Measurements from ENCODE around the gene TAMALIN.
A peak's percentile ranks its signal among the peaks of the same experiment; 100 is the strongest.

Gene TAMALIN

DNA sequence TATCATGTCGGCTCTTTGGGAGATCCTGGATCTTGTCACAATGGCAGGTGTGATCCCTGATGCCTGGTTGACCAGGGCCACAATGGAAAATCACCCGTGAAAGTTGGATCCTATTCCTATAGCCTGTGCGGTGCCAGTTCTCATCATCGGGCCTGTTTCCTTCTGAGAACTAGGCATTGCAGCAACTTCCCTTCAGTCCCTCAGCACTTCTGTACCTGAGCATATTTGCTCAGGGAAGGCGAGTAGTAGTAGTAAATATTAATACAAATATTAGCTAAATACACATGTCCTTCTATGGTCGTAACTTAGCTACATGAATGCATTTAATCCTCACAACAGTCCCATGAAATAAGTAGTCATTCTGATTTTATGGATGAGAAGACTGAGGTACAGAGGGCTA, 22.1 kb upstream of the TAMALIN start:
- no peak for DNase-seq (ENCODE audit: low spot score)

DNA sequence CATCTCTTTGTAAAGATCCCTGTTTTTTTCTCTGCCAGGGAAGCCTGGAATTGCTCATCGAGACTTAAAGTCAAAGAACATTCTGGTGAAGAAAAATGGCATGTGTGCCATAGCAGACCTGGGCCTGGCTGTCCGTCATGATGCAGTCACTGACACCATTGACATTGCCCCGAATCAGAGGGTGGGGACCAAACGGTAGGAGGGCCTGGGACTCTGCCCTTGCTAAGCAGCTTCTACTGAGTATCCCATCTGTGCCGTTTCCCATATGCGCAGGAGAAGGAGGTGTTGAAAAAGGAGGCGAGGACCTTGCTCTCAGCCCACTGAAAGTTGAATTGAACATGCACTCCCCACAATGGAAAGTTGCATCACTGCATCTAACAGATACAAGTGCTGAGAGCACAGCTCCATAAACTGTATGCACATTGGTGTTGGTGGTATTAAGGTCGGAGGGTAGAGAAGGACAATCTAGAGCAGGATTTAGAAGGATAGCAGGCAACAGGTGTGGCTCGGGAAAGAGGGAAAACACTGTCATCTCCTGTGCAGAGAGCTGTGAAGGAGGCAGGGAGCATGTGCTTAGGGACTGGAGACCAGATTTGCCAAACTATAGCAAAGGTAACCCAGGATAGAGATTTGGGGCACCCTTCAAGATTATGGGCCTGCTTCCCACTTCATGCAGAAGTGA, 21.5 kb upstream of the TAMALIN start:
- no peak for DNase-seq (ENCODE audit: low spot score)

DNA sequence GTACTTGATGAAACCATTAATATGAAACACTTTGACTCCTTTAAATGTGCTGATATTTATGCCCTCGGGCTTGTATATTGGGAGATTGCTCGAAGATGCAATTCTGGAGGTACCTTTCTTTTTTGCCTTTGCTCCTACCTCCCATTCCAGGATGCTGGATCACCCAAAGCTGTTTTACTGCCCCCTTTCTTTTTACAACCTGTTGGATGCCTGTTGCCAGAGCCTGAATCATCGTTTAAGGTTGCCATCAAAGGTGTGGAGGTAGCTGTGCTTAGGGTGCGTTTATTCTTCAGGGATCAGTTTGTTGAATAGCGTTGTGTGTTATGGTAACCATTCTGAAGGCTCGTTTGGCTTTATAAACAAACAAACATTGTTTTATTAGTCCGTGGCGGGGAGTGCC, 19.9 kb upstream of the TAMALIN start:
- DNase-seq (ENCODE audit: low spot score): no peak

DNA sequence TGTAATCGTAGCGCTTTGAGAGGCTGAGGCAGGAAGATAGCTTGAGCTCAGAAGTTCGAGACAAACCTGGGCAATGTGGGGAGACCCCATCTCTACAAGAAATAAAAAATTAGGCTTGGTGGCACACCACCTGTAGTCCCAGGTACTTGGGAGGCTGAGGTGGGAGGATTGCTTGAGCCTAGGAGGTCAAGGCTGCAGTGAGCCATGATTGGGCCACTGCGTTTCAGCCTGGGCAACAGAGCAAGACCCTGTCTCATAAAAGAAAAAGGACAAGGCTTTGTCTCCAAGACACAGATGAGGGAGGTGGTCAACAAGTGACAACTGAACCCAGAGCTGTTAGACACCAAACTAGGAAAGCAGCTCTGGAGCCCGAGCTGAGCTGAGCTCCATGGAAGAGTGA, 14.5 kb upstream of the TAMALIN start:
- DNase-seq (ENCODE audit: low spot score): no peak

DNA sequence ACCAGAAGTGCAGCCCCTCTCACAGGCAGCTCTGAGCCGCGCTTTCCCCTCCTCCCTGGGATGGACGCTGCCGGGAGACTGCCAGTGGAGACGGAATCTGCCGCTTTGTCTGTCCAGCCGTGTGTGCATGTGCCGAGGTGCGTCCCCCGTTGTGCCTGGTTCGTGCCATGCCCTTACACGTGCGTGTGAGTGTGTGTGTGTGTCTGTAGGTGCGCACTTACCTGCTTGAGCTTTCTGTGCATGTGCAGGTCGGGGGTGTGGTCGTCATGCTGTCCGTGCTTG, 12.3 kb upstream of the TAMALIN start:
- no peak for DNase-seq (ENCODE audit: low spot score)

DNA sequence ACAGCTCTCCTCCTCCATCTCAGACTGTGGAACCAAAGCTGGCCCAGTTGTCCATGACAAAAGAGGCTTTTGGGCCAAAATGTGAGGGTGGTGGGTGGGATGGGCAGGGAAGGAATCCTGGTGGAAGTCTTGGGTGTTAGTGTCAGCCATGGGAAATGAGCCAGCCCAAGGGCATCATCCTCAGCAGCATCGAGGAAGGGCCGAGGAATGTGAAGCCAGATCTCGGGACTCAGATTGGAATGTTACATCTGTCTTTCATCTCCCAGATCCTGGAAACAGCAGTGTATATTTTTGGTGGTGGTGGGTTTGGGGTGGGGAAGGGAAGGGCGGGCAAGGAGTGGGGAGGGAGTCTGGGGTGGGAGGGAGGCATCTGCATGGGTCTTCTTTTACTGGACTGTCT, 11.8 kb upstream of the TAMALIN start:
- peak; percentile 88 for DNase-seq (ENCODE audit: low spot score)

DNA sequence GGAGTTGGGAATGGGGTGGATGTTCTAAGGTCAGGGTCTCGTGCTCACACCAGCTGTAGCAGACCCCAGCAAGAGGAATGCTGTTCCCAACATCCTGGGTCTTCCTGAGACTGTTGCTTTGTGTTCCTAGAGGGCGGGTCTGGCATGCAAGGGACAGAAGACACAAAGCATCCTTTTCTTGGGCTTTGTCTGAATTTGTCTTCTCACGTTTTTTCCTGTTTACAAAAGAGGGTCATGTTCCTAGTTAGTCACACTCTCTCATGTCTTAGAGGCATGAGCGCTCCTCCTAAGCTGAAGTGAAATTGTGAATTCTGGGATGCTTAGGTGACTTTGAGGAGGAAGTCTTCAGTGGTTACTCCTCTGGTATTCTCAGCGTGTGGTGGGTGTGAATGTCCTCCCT, 9.6 kb upstream of the TAMALIN start:
- no peak for DNase-seq (ENCODE audit: low spot score)

DNA sequence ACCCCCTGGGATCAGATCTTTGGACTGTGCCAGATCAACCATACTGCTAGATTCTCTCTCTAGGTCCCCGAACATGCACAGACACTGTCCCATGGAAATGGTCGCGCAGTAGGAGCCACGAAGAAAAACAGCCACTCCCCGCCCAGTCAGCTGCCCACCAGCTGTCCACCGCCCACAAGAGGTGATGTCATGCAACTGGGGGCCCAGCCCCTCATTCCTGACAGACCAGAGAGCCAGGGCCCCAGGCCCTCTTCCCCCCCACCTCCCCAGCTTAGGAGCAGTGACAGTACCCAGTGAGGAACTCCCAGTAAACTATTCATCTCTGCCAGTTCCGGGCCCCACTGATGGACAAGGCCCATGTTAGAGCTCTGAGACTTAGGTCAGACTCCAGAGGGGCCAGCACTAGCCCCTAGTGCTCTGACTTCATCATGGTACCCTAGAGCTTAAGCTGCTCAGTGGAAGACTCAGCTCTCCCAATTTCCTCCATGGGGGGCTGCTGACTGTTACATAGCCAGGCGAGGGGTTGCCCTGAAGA, 3.7 kb upstream of the TAMALIN start:
- DNase-seq (ENCODE audit: low spot score): no peak

DNA sequence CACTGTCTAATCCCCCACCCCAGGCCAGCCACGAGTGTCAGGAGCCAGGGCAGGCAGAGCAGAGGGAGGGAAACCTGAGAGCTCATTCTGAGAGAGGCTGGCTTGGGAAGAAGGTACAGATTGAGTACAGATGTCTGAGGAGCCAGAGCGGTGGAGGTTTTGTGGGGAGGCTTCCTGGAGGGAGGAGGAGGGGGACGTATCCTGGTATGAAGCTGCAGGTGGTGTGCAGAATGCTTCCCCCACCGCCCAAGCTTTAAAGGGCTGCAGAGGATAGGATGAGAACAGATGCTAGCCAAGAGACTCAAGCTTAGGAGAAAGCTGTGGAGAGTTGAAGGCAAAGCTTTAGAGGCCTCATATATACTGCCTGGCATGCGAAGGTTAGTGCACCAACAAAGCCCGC, 3.2 kb upstream of the TAMALIN start:
- no peak for DNase-seq (ENCODE audit: low spot score)

DNA sequence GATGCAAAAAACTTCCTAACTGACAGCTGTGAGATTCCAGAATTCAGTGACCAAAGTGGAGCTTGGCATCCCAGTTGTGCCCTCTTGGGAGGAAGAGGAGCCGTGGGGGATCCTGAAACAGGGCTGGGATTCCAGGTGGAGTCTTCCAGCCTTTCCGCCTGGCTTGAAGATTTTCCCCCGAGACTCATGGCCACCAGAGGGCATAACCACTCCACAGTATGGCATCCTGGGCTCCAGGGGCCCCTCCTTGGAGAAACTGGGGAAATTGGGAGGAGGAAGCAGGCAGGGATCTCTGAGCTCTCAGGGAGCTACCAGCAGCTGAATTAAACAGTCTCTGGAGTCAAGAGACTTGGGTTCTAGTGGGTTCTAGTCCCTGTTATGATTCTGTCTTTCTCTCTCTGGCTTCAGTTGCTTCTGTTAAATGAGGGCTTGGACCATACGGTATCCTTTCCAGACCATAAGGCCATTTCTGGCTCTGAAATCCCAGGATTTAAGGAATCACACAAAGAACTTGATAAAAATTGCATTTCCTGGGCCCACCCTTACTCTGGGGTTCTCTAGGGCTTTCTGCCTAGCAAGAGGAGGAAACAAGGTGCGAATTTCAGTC, 2.6 kb upstream of the TAMALIN start:
- DNase-seq (ENCODE audit: low spot score): peak; percentile 85

DNA sequence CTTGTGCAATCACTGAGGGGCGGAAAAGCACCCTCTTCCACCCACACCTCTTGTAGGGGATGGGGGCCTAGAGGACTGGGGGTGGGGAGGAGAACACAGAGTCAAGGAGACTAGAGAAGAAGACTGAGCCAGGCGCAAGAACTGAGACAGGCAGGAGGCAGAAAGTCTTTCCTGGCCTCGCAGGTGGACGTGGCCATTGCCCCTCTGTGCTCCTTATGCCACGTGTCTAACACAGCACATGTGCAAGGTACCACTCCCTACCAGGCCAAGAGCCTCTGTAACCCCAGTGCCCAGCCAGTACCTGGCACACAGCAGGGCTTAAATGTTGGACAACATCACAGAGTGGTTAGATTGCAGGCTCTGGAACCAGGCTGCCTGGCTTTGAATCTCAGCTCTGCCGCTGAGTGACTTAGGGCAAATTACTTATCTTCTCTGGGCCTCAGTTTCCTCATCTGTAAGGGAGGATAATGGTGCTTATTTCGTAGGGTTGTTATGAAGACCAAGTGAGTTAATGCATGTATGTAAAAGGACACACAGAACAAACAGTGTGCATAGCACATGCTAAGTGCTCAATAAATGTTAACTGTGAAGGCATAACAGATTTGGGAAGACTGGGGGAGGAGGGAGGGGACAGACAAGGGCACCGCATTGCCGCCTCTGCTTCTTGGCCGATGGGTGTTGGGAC, 1.4 kb upstream of the TAMALIN start:
- no peak for DNase-seq (ENCODE audit: low spot score)

DNA sequence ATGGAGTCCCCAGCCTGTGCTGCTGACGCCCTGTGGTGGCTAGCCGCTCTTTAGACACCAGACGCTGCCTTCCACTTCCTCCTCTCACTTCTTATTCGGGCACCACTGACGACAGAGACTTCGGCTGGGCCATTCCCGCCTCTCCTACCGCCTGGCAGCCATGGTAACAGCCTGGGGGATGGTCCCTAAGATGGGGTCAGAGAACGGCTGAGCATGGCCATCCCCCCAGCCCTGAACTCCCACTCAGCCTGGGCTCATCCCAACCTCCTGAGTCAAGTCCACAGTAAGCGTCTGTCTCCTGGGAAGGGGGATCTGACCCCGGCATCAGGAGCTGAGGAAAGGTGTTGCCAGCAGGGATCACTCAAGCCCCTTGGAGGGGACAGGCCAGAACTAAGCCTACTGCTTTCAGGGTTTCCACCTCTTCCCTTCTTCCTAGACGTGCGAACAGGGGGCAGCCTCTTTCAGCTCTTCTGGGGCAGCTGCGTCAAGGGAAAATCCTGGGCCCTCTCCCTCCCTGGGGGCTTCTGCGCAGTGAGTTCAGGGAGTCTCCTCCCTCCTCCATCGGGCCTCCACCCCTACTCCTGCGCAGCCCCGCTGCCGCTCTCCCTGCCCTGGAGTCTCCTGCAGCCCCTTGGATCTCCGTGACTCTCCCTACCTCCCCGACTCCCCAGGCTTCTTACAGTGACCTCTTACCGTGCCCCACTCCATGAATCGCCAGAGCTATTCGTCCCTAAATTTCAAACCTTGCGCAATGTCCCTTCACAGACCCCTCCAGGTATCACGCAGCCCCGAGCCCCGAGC, 643 bp upstream of the TAMALIN start:
- DNase-seq (ENCODE audit: low spot score): no peak

DNA sequence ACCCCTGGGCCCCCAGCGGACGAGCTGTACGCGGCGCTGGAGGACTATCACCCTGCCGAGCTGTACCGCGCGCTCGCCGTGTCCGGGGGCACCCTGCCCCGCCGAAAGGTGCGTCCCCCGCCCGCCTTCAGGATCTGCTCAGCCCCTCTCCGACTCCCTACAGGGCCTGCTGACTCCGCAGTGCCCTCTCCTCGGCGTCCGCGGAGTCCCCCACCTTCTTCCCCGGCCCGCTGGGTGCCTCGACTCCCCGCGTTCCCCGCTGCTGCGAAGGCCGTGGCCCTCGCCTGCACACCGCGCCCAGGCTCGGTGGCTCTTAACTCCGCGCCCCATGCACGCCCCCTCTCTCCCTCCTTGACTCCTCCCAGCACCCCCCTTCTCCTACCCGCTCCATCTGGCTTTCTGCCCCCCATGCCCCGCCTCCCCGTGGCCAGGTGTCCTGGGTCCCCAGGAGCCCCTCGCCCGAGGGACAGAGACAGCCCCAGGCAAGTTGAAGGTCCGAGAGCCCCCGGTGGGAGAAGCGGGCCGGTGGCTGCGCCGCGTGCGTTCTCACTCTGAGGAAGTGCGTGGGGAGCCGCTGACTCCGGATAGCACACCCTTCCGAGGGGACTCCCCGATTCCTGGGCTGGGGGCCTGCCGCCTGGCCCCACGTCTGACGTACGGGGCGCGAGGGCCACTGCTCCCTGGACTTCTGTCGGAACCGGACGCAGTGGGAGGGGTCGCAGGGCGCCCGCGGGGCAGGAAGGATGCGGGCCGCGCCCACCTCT, 594 bp downstream of the TAMALIN start:
- DNase-seq (ENCODE audit: low spot score): peak; percentile 37

DNA sequence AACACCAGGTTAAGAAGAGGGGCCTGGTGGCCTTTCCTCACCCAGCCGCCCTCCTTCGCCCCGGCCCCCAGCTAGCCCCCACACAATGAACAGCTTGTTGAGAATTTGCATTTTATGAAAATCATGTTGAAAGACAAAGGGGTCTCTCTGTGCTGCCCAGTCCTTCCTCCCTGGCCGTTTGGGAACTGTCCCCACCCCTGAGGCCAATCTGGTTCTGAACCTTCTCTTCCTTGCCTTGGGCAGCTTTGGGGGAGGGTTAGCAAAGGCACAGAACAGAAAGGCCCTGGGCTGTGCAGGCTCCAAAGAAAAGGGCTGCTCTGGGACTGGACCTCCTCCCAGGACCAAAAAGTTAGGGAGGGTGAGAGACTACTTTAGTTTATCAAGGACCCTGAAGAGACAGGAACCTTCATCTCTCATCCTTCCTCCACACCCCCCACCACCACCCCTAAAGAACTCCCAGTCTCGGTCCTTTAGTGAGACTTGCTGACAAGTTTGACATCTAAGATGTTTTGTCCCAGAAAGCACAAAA, 1.3 kb downstream of the TAMALIN start:
- DNase-seq (ENCODE audit: low spot score): no peak

DNA sequence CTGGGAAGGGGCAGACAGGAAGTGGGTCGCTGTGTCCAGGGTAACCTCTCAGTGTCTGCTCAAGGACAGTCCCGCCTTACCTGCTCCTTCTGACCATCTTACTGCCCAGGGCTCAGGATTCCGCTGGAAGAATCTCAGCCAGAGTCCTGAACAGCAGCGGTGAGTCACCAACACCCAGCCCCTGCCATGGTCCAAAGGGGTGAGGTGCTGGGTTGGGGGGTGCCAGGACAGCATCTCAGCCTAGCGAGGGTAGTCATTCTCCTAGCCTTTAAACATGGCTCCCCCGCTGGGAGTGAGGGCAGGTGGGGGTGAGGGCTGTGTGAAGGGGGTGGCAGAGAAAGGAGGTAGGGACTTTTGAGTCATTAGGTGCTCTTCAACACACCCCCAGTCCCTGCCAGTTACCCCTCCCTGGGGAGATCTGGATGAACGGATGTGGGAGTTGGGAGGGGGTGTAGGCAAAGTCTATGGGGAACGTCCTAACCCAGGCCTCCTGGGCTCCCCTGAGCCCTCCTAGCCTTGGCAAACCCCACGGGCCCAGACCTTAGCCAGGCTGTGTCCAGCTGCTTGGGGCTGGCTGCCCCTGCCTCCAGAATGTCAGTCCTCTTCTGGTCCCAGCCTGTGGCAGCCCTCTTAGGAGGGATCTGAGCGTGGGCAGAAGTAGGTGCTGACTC, 2.5 kb downstream of the TAMALIN start:
- no peak for DNase-seq (ENCODE audit: low spot score)

DNA sequence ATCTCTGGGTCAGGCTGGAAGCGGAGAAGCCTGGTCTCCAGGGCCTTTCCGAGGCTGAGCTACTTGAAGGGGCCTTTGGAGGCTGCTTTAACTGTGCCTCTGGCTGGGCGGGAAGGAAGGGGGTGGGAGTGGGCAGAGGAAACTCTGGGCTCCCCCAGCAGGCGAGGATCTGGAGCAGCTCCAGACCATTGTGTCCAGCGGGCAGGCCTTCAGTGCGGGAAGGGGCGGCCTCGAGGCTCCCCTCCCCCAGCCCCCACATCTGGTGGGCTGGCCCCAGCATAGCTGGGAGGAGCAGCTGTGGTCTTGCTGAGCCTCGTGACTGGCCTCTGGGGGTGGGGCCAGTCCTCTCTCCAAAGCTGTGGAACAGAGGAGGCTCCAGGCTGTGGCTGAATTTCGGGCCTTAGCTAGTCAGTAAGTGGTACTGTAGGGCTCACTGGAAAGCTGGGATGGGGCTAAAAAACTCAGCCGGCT, 3.4 kb downstream of the TAMALIN start:
- DNase-seq (ENCODE audit: low spot score): peak; percentile 91

DNA sequence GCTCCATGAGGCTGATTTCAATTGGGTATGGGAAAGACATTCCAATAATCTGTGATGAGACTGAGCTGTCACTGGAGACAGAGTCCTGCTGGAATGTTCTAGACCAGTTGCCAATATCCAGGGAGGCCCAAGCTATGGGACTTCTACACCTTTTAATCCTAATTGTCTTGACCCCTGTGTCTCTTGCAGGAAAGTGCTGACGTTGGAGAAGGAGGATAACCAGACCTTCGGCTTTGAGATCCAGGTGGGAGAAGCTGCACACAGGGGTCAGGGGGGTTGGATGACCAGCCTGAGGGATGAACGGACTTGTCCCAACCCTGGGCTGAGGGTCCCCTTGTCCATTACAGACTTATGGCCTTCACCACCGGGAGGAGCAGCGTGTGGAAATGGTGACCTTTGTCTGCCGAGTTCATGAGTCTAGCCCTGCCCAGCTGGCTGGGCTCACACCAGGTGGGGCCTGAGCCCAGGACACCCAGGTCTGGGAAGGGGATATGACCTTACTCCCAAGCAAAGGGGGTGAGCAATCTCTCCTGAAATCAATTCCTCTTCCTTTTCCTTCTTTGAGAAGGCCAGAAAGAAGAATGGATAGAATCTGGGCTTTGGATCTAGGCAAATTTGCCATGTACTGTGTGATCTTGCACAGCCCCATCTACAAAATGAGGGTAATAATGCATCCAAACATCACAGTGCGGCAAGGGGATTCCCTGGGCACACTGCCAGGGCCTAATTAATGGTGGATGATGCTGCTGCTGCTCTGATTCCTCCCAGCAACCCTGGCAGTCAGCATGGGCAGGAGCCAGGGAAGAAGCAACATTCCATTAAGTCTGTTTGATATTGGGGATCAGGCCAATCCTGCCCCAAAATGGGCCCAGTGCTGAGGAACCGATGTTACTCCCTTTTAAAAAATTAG, 4.2 kb downstream of the TAMALIN start:
- no peak for DNase-seq (ENCODE audit: low spot score)

DNA sequence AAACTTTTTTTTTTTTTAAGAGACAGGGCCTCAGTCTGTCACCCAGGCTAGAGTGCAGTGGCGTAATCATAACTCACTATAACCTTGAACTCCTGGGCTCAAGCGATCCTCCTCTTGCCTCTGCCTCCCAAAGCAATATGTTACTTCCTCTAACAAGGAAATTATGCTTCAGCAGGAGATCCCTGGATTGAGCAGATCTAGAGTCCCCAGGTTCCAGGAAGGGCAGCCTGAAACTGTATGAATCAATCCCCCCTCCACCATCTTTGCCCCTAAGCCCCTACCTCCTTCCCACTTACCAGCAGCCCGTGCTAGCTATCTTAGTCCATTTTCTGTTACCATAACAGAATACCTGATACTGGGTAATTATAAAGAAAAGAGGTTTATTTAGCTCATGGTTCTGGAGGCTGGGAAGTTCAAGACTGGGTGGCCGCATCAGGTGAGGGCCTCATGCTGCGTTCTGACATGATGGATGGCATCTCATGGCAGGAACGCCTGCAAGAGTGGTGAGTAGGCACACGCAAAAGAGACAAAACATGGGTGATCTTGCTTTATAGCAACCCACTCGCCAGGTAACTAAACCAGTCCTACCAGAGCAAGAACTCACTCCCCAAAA, 5.0 kb downstream of the TAMALIN start:
- DNase-seq (ENCODE audit: low spot score): no peak

DNA sequence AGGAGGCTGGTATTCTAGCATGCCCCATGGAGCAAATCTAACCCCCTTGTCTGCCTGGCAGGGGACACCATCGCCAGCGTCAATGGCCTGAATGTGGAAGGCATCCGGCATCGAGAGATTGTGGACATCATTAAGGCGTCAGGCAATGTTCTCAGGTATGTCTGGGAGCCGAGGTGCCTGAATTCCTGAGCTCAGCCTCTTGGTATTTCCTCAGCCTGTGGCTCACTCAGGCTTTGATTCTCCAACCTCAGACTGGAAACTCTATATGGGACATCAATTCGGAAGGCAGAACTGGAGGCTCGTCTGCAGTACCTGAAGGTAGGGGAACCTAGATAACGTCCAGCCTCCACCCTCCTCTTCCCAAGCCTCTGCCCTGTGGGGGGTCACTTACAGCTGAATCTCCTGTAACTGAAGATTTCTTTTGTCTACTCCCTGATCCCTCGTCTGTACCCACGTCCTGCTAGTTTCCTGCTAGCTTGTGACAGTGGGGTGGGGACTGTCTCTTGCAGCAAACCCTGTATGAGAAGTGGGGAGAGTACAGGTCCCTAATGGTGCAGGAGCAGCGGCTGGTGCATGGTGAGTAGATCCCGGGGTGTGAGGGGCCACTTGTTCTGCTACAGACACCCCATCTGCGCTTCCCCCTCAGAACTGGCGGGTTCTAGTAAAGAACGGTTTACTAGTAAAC, 7.0 kb downstream of the TAMALIN start:
- no peak for DNase-seq (ENCODE audit: low spot score)

All from GM03348 (cell line).